SK-N-SH treated with all-trans-retinoic acid at 6 μM for 48 hours (cell line): ENCODE results near the gene PLXNA4.

Experiments
- ARNTL ChIP-seq: fragments of 450-650 bp; formaldehyde crosslinking; IDR thresholded peaks from 2 replicates; pipeline ENCODE4 v1.5.0; 2020; ENCODE audit warnings: low read depth, mild to moderate bottlenecking, moderate library complexity, borderline replicate concordance
- CREB5 ChIP-seq: fragments of 250-450 bp; sonication (Bioruptor Pico); IDR thresholded peaks from 2 replicates; pipeline ENCODE4 v1.5.1; 2020; ENCODE audit warnings: low read depth, mild to moderate bottlenecking, moderate library complexity
- ISL1 ChIP-seq: fragments of 250-450 bp; sonication (Bioruptor Pico); IDR thresholded peaks from 2 replicates; pipeline ENCODE4 v2.1.2; 2022; ENCODE audit warnings: mild to moderate bottlenecking, moderate library complexity
- POU6F1 ChIP-seq: fragments of 250-450 bp; sonication (Bioruptor Pico); IDR thresholded peaks from 2 replicates; pipeline ENCODE4 v1.8.0; 2021; ENCODE audit warnings: low read depth, mild to moderate bottlenecking, moderate library complexity, borderline replicate concordance
- PPARA ChIP-seq: fragments of 250-450 bp; sonication (Bioruptor Pico); IDR thresholded peaks from 2 replicates; pipeline ENCODE4 v1.5.0; 2020; ENCODE audit warnings: mild to moderate bottlenecking, borderline replicate concordance
- RARB ChIP-seq: fragments of 250-450 bp; sonication (Bioruptor Pico); IDR thresholded peaks from 2 replicates; pipeline ENCODE4 v1.8.0; 2021; ENCODE audit warnings: mild to moderate bottlenecking, moderate library complexity
- SNAI2 ChIP-seq: fragments of 250-450 bp; sonication (Bioruptor Pico); IDR thresholded peaks from 2 replicates; pipeline ENCODE4 v1.5.0; 2020; ENCODE audit warnings: mild to moderate bottlenecking, moderate library complexity
- TCF4 ChIP-seq: fragments of 250-450 bp; sonication (Bioruptor Pico); IDR thresholded peaks from 2 replicates; pipeline ENCODE4 v1.8.0; 2021; ENCODE audit warnings: mild to moderate bottlenecking, moderate library complexity, borderline replicate concordance
- TOX ChIP-seq: fragments of 250-450 bp; sonication (Bioruptor Pico); IDR thresholded peaks from 2 replicates; pipeline ENCODE4 v1.8.0; 2021; ENCODE audit warnings: mild to moderate bottlenecking, moderate library complexity, borderline replicate concordance
- TSHZ2 ChIP-seq: fragments of 250-450 bp; sonication (Bioruptor Pico); IDR thresholded peaks from 2 replicates; pipeline ENCODE4 v1.5.0; 2020; ENCODE audit warnings: mild to moderate bottlenecking, moderate library complexity
- ZC3H10 ChIP-seq: fragments of 250-450 bp; sonication (Bioruptor Pico); IDR thresholded peaks from 2 replicates; pipeline ENCODE4 v1.5.1; 2021; ENCODE audit warnings: mild to moderate bottlenecking, moderate library complexity
- ZFP3 ChIP-seq: fragments of 250-450 bp; sonication (Bioruptor Pico); IDR thresholded peaks from 2 replicates; pipeline ENCODE4 v1.5.0; 2020; ENCODE audit warnings: mild to moderate bottlenecking, moderate library complexity
- ZNF70 ChIP-seq: fragments of 450-650 bp; formaldehyde crosslinking; IDR thresholded peaks from 2 replicates; pipeline ENCODE4 v1.5.0; 2020; ENCODE audit warnings: mild to moderate bottlenecking, moderate library complexity

- no peak for TF ChIP-seq PPARA
- TF ChIP-seq ARNTL (CRISPR knock-in tag) = no peak
- TF ChIP-seq TOX (CRISPR knock-in tag) = no peak
- no peak for TF ChIP-seq CREB5 (CRISPR knock-in tag)
- no peak for TF ChIP-seq RARB (CRISPR knock-in tag)
- TF ChIP-seq ZFP3 (CRISPR knock-in tag) = no peak
- TF ChIP-seq ISL1 (CRISPR knock-in tag) = no peak
- no peak for TF ChIP-seq ZNF70 (CRISPR knock-in tag)
- TF ChIP-seq ZC3H10 (CRISPR knock-in tag) = no peak
- TF ChIP-seq TCF4 (CRISPR knock-in tag) = no peak
- TF ChIP-seq SNAI2 = no peak
- TF ChIP-seq TSHZ2 (CRISPR knock-in tag) = no peak
- no peak for TF ChIP-seq POU6F1 (CRISPR knock-in tag)
Observed at GRCh38 chr7:132619967-132620366, 43.7 kb upstream of the PLXNA4 start.
